ENCODE measurements around the gene MYO5B.

GRCh38 chr18:50042611-50043010, 152.3 kb downstream of the MYO5B start:
- no peak for TF ChIP-seq CTCF (IDR thresholded peaks at IDR 0.05)
- no peak for TF ChIP-seq EZH2phosphoT487 (IDR thresholded peaks at IDR 0.05)
- no peak for TF ChIP-seq EZH2 (IDR thresholded peaks at IDR 0.05)
